ENCODE results near the gene SUPT5H.

DNA sequence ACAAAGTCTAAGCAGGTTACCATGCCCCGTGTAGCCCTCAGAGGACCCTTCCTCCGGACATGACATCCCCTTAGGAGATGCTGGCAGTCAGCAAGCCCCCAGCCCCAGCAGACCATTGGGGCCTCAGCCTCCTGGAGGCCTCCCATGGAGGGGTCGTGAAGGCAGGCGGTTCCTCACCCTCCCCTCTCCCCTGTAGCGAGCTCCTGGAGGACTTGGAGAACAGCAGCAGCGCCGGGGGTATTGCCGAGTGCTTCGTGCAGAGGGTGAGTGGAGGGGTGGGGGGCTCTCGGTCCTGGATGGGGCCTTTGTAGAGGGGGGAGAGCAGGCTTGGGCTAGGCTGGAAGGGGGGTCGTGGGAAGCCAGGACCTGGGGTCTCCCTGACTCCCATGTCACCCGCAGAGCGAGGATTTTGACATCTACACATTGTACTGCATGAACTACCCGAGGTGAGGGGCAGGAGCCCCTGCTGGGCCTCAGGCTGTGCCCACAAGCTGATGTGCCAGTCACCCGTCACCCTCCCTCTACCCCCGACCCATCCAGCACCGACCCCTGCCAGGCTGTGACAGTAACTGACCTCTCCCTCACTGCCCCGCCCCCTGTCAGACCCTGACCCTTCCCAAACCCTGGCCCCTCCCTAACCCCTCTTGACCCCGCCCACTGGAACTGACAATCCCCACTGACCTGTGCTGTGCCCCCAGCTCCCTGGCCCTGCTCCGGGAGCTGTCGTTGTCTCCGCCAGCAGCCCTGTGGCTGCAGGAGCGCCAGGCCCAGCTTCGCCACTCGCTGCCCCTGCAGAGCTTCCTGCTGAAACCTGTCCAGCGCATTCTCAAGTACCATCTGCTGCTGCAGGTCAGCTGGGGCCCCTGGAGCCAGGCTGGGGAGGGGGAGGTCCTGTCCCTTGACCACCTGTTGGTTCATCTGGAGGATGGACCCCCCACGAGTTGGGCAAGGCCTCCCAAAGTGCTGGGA, 28.9 kb upstream of the SUPT5H start:
- TF ChIP-seq, protein P1, sequence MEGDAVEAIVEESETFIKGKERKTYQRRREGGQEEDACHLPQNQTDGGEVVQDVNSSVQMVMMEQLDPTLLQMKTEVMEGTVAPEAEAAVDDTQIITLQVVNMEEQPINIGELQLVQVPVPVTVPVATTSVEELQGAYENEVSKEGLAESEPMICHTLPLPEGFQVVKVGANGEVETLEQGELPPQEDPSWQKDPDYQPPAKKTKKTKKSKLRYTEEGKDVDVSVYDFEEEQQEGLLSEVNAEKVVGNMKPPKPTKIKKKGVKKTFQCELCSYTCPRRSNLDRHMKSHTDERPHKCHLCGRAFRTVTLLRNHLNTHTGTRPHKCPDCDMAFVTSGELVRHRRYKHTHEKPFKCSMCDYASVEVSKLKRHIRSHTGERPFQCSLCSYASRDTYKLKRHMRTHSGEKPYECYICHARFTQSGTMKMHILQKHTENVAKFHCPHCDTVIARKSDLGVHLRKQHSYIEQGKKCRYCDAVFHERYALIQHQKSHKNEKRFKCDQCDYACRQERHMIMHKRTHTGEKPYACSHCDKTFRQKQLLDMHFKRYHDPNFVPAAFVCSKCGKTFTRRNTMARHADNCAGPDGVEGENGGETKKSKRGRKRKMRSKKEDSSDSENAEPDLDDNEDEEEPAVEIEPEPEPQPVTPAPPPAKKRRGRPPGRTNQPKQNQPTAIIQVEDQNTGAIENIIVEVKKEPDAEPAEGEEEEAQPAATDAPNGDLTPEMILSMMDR (IDR thresholded peaks at IDR 0.05) = no peak
- TF ChIP-seq POLR2A (IDR thresholded peaks at IDR 0.05) (no peak), POLR2AphosphoS5 (IDR thresholded peaks at IDR 0.05) (peak in 1 of 3 donors; percentile 20), EP300 (IDR thresholded peaks at IDR 0.05) (no peak)
